Neural progenitor cell (in vitro differentiated cells): ENCODE measurements around the gene TMEM45B.
"Not testable (repeated sequence)": the region's sequence is repeated elsewhere in the genome, so short reads cannot be mapped to it uniquely, and the experiment has no call there.

ENCODE experiments used
- EZH2 ChIP-seq: fragments of 200-600 bp; sonication (generic); IDR thresholded peaks from 2 replicates; pipeline ENCODE4 v1.6.1; 2017; ENCODE audit warnings: antibody characterized with exemption, mild to moderate bottlenecking, moderate library complexity
- EZH2phosphoT487 ChIP-seq: fragments of 200-600 bp; sonication (generic); IDR thresholded peaks from 2 replicates; pipeline ENCODE4 v1.6.1; 2017; ENCODE audit warnings: antibody characterized with exemption
- TF ChIP-seq, protein P1 (sequence below): fragments of 200-600 bp; sonication (generic); IDR thresholded peaks from 2 replicates; pipeline ENCODE4 v1.5.1; 2017; ENCODE audit warnings: antibody characterized with exemption, mild to moderate bottlenecking

GRCh38 chr11:129818236-129818635, 2.6 kb downstream of the TMEM45B start:
- TF ChIP-seq, protein P1, sequence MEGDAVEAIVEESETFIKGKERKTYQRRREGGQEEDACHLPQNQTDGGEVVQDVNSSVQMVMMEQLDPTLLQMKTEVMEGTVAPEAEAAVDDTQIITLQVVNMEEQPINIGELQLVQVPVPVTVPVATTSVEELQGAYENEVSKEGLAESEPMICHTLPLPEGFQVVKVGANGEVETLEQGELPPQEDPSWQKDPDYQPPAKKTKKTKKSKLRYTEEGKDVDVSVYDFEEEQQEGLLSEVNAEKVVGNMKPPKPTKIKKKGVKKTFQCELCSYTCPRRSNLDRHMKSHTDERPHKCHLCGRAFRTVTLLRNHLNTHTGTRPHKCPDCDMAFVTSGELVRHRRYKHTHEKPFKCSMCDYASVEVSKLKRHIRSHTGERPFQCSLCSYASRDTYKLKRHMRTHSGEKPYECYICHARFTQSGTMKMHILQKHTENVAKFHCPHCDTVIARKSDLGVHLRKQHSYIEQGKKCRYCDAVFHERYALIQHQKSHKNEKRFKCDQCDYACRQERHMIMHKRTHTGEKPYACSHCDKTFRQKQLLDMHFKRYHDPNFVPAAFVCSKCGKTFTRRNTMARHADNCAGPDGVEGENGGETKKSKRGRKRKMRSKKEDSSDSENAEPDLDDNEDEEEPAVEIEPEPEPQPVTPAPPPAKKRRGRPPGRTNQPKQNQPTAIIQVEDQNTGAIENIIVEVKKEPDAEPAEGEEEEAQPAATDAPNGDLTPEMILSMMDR, result not testable (repeated sequence)
- TF ChIP-seq EZH2, EZH2phosphoT487: not testable (repeated sequence)
